ENCODE data around the gene MAPKAP1.

GRCh38 chr9:125460883-125461635, 245.9 kb downstream of the MAPKAP1 start:
- TF ChIP-seq POLR2A (IDR thresholded peaks at IDR 0.05; ENCODE audit: low read depth, low read length), result no peak
- TF ChIP-seq SPI1 (IDR thresholded peaks at IDR 0.05; ENCODE audit: low read depth, low read length), result no peak
- no peak for TF ChIP-seq PAX5 (IDR thresholded peaks at IDR 0.05; ENCODE audit: insufficient read depth, low read length, severe bottlenecking)
- TF ChIP-seq TAF1 (IDR thresholded peaks at IDR 0.05; ENCODE audit: low read depth, low read length), result no peak
- no peak for TF ChIP-seq POLR2AphosphoS5 (IDR thresholded peaks at IDR 0.05; ENCODE audit: low read depth, low read length)
